Neural cell (in vitro differentiated cells): ENCODE data around the gene HHIPL2.

Source experiments
- EP300 ChIP-seq: fragments of 450-650 bp; conservative IDR thresholded peaks from 2 replicates; pipeline ENCODE4 v1.6.1; 2014; ENCODE audit warnings: antibody characterized with exemption, mild to moderate bottlenecking, moderate library complexity; ENCODE audit not compliant: poor library complexity, severe bottlenecking
- EZH2 ChIP-seq: fragments of 200-600, 300-800 bp; shearing (Covaris generic), sonication (generic); IDR thresholded peaks from 2 replicates; pipeline ENCODE4 v1.6.1; 2014; ENCODE audit warnings: antibody characterized with exemption, low read length, borderline replicate concordance, mild to moderate bottlenecking; ENCODE audit not compliant: insufficient read depth, poor library complexity, severe bottlenecking
- MXI1 ChIP-seq: fragments of 450-650 bp; conservative IDR thresholded peaks from 2 replicates; pipeline ENCODE4 v1.6.1; 2014; ENCODE audit warnings: antibody characterized with exemption, mild to moderate bottlenecking; ENCODE audit not compliant: poor library complexity, severe bottlenecking
- POLR2AphosphoS5 ChIP-seq: IDR thresholded peaks from 2 replicates; pipeline ENCODE4 v1.6.1; 2012
- RAD21 ChIP-seq: fragments of 450-650 bp; conservative IDR thresholded peaks from 2 replicates; pipeline ENCODE4 v1.6.1; 2014; ENCODE audit warnings: antibody characterized with exemption, mild to moderate bottlenecking, moderate library complexity
- SMC3 ChIP-seq: fragments of 450-650 bp; conservative IDR thresholded peaks from 2 replicates; pipeline ENCODE4 v1.6.1; 2014; ENCODE audit warnings: antibody characterized with exemption, mild to moderate bottlenecking, moderate library complexity; ENCODE audit not compliant: poor library complexity
- TAF1 ChIP-seq: IDR thresholded peaks from 2 replicates; pipeline ENCODE4 v1.6.1; 2012; ENCODE audit warnings: low read depth
- TF ChIP-seq, protein P1 (sequence below): fragments of 450-650 bp; IDR thresholded peaks from 2 replicates; pipeline ENCODE4 v1.5.1; 2014; ENCODE audit warnings: antibody characterized with exemption, mild to moderate bottlenecking, moderate library complexity; ENCODE audit not compliant: poor library complexity, severe bottlenecking
- TF ChIP-seq, protein P2 (sequence below): IDR thresholded peaks from 2 replicates; pipeline ENCODE4 v1.6.1; 2012; ENCODE audit warnings: borderline replicate concordance

GRCh38 chr1:222530852-222531251 is 17.1 kb downstream of the HHIPL2 start:
- TF ChIP-seq SMC3 (no peak), POLR2AphosphoS5 (no peak), EZH2 (no peak), RAD21 (no peak), EP300 (no peak), TAF1 (no peak), MXI1 (no peak)
- TF ChIP-seq, protein P1, sequence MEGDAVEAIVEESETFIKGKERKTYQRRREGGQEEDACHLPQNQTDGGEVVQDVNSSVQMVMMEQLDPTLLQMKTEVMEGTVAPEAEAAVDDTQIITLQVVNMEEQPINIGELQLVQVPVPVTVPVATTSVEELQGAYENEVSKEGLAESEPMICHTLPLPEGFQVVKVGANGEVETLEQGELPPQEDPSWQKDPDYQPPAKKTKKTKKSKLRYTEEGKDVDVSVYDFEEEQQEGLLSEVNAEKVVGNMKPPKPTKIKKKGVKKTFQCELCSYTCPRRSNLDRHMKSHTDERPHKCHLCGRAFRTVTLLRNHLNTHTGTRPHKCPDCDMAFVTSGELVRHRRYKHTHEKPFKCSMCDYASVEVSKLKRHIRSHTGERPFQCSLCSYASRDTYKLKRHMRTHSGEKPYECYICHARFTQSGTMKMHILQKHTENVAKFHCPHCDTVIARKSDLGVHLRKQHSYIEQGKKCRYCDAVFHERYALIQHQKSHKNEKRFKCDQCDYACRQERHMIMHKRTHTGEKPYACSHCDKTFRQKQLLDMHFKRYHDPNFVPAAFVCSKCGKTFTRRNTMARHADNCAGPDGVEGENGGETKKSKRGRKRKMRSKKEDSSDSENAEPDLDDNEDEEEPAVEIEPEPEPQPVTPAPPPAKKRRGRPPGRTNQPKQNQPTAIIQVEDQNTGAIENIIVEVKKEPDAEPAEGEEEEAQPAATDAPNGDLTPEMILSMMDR = no peak
- TF ChIP-seq, protein P2, sequence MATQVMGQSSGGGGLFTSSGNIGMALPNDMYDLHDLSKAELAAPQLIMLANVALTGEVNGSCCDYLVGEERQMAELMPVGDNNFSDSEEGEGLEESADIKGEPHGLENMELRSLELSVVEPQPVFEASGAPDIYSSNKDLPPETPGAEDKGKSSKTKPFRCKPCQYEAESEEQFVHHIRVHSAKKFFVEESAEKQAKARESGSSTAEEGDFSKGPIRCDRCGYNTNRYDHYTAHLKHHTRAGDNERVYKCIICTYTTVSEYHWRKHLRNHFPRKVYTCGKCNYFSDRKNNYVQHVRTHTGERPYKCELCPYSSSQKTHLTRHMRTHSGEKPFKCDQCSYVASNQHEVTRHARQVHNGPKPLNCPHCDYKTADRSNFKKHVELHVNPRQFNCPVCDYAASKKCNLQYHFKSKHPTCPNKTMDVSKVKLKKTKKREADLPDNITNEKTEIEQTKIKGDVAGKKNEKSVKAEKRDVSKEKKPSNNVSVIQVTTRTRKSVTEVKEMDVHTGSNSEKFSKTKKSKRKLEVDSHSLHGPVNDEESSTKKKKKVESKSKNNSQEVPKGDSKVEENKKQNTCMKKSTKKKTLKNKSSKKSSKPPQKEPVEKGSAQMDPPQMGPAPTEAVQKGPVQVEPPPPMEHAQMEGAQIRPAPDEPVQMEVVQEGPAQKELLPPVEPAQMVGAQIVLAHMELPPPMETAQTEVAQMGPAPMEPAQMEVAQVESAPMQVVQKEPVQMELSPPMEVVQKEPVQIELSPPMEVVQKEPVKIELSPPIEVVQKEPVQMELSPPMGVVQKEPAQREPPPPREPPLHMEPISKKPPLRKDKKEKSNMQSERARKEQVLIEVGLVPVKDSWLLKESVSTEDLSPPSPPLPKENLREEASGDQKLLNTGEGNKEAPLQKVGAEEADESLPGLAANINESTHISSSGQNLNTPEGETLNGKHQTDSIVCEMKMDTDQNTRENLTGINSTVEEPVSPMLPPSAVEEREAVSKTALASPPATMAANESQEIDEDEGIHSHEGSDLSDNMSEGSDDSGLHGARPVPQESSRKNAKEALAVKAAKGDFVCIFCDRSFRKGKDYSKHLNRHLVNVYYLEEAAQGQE = no peak
